HL-60 (cell line): ENCODE data around the gene TXNDC17.

Source experiments
- CTCF ChIP-seq: IDR thresholded peaks from one replicate; pipeline ENCODE4 v1.5.1; 2011; ENCODE audit warnings: low read length, control low read depth, inconsistent platforms; ENCODE audit not compliant: insufficient read depth
- REST ChIP-seq: IDR thresholded peaks from 2 replicates; pipeline ENCODE4 v1.6.1; 2012; ENCODE audit warnings: low read depth; ENCODE audit not compliant: insufficient replicate concordance

- TF ChIP-seq CTCF: no peak
- no peak for TF ChIP-seq REST
Measured at GRCh38 chr17:6683730-6684459, 43.0 kb downstream of the TXNDC17 start.
